Ishikawa (cell line): ENCODE measurements around the gene PCDH9.

Experiments
- CEBPB ChIP-seq: IDR thresholded peaks from 2 replicates; pipeline ENCODE4 v1.6.1; 2012
- CREB1 ChIP-seq: IDR thresholded peaks from 2 replicates; pipeline ENCODE4 v1.6.1; 2012; ENCODE audit warnings: low read depth
- EGR1 ChIP-seq: IDR thresholded peaks from 2 replicates; pipeline ENCODE4 v1.6.1; 2012
- EP300 ChIP-seq: IDR thresholded peaks from 2 replicates; pipeline ENCODE4 v1.6.1; 2012; ENCODE audit warnings: borderline replicate concordance
- FOXM1 ChIP-seq: IDR thresholded peaks from 2 replicates; pipeline ENCODE4 v1.6.1; 2012; ENCODE audit warnings: low read depth, borderline replicate concordance
- MAX ChIP-seq: IDR thresholded peaks from 2 replicates; pipeline ENCODE4 v1.6.1; 2012
- NFIC ChIP-seq: IDR thresholded peaks from 2 replicates; pipeline ENCODE4 v1.6.1; 2012
- RAD21 ChIP-seq: IDR thresholded peaks from 2 replicates; pipeline ENCODE4 v1.6.1; 2012; ENCODE audit warnings: low read depth
- TAF1 ChIP-seq: IDR thresholded peaks from 2 replicates; pipeline ENCODE4 v1.6.1; 2012; ENCODE audit warnings: low read depth, mild to moderate bottlenecking
- TCF12 ChIP-seq: IDR thresholded peaks from 2 replicates; pipeline ENCODE4 v1.6.1; 2012; ENCODE audit warnings: low read depth
- TEAD4 ChIP-seq: IDR thresholded peaks from 2 replicates; pipeline ENCODE4 v1.6.1; 2012
- USF1 ChIP-seq: IDR thresholded peaks from 2 replicates; pipeline ENCODE4 v1.6.1; 2012
- YY1 ChIP-seq: IDR thresholded peaks from 2 replicates; pipeline ENCODE4 v1.6.1; 2012; ENCODE audit warnings: low read depth
- ZBTB7A ChIP-seq: IDR thresholded peaks from 2 replicates; pipeline ENCODE4 v1.6.1; 2012; ENCODE audit warnings: low read depth
- TF ChIP-seq, protein P1 (sequence below): IDR thresholded peaks from 2 replicates; pipeline ENCODE4 v1.6.1; 2012; ENCODE audit warnings: low read depth, mild to moderate bottlenecking

The PCDH9 gene

DNA sequence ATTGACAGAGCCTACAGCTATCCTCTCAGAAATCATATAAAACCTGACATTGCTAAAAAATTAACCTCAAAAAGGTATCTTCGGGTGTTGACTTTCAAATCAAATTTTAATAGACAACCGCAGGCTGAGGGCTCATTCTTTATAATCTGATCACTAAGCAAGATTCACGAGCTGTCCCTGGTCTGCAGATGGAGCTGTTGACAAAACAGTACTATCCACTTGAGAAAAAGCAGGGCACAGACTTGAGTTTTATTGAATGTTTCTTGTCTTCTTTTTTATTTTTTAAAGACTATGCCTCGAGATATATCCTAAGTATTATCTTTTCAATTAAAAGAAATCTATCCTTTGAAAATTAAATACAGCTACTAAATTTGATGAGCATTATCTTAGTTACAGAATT, 540.5 kb downstream of the PCDH9 start:
- TF ChIP-seq RAD21 (peak; percentile 19; the same call in 1 of the 2 replicates), YY1 (no peak)

DNA sequence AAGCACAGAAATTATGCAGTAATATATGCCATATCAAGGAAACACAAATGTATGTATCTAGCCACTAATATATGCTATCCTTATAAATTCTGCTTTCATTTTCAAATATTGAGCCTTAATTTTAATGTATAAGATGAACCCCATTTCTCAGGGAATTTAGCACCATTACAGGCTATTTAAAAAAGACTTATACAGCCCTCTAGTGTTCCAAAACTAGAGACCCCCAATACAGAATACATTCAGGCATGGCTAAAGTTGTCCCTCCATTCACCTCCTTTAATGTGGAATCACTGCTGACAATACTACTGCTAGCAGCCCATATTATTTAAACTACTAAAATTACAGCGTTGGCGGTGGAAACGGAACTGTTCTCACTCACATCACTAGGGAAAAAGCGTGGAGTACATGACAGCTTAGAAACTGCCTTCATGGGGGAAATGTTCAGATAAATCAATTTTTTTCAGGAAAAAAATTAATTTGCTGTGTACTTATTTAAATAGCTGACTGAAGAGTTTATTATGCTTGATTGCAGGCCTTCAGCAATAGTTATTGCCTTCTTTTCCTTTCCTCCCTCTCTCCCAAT, 541.0 kb downstream of the PCDH9 start:
- TF ChIP-seq FOXM1 (no peak), ZBTB7A (no peak), CREB1 (no peak), TAF1 (no peak), MAX (no peak), YY1 (no peak), USF1 (no peak), EP300 (no peak), NFIC (no peak), TCF12 (no peak), EGR1 (no peak), TEAD4 (no peak), RAD21 (no peak)
- TF ChIP-seq, protein P1, sequence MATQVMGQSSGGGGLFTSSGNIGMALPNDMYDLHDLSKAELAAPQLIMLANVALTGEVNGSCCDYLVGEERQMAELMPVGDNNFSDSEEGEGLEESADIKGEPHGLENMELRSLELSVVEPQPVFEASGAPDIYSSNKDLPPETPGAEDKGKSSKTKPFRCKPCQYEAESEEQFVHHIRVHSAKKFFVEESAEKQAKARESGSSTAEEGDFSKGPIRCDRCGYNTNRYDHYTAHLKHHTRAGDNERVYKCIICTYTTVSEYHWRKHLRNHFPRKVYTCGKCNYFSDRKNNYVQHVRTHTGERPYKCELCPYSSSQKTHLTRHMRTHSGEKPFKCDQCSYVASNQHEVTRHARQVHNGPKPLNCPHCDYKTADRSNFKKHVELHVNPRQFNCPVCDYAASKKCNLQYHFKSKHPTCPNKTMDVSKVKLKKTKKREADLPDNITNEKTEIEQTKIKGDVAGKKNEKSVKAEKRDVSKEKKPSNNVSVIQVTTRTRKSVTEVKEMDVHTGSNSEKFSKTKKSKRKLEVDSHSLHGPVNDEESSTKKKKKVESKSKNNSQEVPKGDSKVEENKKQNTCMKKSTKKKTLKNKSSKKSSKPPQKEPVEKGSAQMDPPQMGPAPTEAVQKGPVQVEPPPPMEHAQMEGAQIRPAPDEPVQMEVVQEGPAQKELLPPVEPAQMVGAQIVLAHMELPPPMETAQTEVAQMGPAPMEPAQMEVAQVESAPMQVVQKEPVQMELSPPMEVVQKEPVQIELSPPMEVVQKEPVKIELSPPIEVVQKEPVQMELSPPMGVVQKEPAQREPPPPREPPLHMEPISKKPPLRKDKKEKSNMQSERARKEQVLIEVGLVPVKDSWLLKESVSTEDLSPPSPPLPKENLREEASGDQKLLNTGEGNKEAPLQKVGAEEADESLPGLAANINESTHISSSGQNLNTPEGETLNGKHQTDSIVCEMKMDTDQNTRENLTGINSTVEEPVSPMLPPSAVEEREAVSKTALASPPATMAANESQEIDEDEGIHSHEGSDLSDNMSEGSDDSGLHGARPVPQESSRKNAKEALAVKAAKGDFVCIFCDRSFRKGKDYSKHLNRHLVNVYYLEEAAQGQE, result no peak

- TF ChIP-seq TAF1 (no peak), FOXM1 (no peak), EP300 (no peak), TCF12 (no peak), TEAD4 (no peak), CREB1 (no peak), YY1 (no peak), ZBTB7A (no peak), RAD21 (no peak), USF1 (no peak), CEBPB (no peak), MAX (no peak)
These were observed 548.7 kb downstream of the PCDH9 start for GRCh38 chr13:66681403-66681802.

DNA sequence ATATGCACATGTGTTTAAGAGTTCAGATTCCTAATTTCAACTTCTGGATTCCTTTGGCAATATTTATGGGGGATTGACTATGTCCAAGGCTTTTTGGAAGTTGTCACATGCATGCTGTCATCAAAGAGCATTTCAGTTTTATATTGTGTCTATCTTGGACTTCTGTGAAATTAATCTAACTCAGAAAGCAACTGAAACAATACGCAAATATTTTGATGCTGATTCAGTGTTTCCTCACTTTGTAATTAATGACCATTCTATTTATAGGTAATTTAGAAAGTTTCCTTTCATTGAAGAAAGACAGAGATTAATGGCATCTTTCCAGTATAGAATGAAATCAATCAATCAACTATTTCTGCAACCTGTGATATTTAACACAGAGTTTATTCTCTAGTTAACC, 550.1 kb downstream of the PCDH9 start:
- TF ChIP-seq ZBTB7A (no peak), CREB1 (no peak), FOXM1 (no peak), MAX (no peak), CEBPB (no peak), EP300 (no peak), TAF1 (no peak), TEAD4 (no peak), YY1 (no peak), NFIC (no peak), RAD21 (no peak), TCF12 (no peak), EGR1 (no peak), USF1 (no peak)
- TF ChIP-seq, protein P1, result no peak

- TF ChIP-seq NFIC (no peak), CREB1 (no peak), USF1 (no peak), RAD21 (no peak), CEBPB (no peak), TEAD4 (no peak), EGR1 (no peak), MAX (no peak), YY1 (no peak), FOXM1 (no peak), TCF12 (no peak), EP300 (no peak), TAF1 (no peak)
- TF ChIP-seq, protein P1, result no peak
These were observed 554.5 kb downstream of the PCDH9 start for GRCh38 chr13:66675620-66676019.
